ENCODE measurements around the gene JDP2. TPM values are rescaled to one million over a fixed set of nuclear protein-coding genes. Genes with fewer than 3 reads are reported as not detected.

JDP2 gene
- total RNA-seq, 1 donor from 2014 or later: 10.1 TPM

- DNase-seq (ENCODE audit: low read depth, low spot score): no peak
These were observed 87.1 kb downstream of the JDP2 start for GRCh38 chr14:75514673-75515628.

- no peak for DNase-seq (ENCODE audit: low read depth, low spot score)
These were observed 87.8 kb downstream of the JDP2 start for GRCh38 chr14:75515629-75515996.

GRCh38 chr14:75518625-75519024, 90.8 kb downstream of the JDP2 start:
- DNase-seq (ENCODE audit: low read depth, low spot score): no peak

GRCh38 chr14:75519394-75519793, 91.6 kb downstream of the JDP2 start:
- no peak for DNase-seq (ENCODE audit: low read depth, low spot score)

- no peak for DNase-seq (ENCODE audit: low read depth, low spot score)
These were observed 92.3 kb downstream of the JDP2 start for GRCh38 chr14:75519826-75520728.

GRCh38 chr14:75520852-75521251, 93.0 kb downstream of the JDP2 start:
- no peak for DNase-seq (ENCODE audit: low read depth, low spot score)

- no peak for DNase-seq (ENCODE audit: low read depth, low spot score)
These were observed 93.8 kb downstream of the JDP2 start for GRCh38 chr14:75521415-75522199.

- no peak for DNase-seq (ENCODE audit: low read depth, low spot score)
These were observed 94.6 kb downstream of the JDP2 start, which contains the start of gene BATF for GRCh38 chr14:75522224-75522982. Gene BATF, plus strand, starts transcription at chr14:75522469. Its CDS starts 214 bp downstream, at chr14:75522683.

GRCh38 chr14:75522983-75523318, 95.1 kb downstream of the JDP2 start:
- no peak for DNase-seq (ENCODE audit: low read depth, low spot score)

Other genes starting within 250 kb of the JDP2 start
- 3.0 and 10.7 TPM in 2 replicates for gene FOS, start 149.2 kb upstream of the JDP2 start, total RNA-seq
- 1.1 and 1.4 TPM in 2 replicates for gene BATF, start 94.4 kb downstream of the JDP2 start, total RNA-seq
- 0.40 and 2.2 TPM in 2 replicates for gene FLVCR2, start 150.6 kb downstream of the JDP2 start, total RNA-seq
- gene ERG28, start 232.9 kb downstream of the JDP2 start, total RNA-seq: 5.9 and 6.7 TPM in 2 replicates
- gene TTLL5, start 233.2 kb downstream of the JDP2 start, total RNA-seq: 43.8 and 46.2 TPM in 2 replicates